Activated CD4-positive, alpha-beta T cell treated with anti-CD3 and anti-CD28 coated beads, Interleukin-2, amount 50 U/mL, for 16 hours (primary cell): Measurements from ENCODE around the gene KIF18B.
"Not testable (repeated sequence)": the region's sequence is repeated elsewhere in the genome, so short reads cannot be mapped to it uniquely, and the experiment has no call there.

Source experiments
- DNase-seq: peaks from one replicate; pipeline ENCODE4 v3.0.0-alpha.2; 2020

KIF18B gene

DNA sequence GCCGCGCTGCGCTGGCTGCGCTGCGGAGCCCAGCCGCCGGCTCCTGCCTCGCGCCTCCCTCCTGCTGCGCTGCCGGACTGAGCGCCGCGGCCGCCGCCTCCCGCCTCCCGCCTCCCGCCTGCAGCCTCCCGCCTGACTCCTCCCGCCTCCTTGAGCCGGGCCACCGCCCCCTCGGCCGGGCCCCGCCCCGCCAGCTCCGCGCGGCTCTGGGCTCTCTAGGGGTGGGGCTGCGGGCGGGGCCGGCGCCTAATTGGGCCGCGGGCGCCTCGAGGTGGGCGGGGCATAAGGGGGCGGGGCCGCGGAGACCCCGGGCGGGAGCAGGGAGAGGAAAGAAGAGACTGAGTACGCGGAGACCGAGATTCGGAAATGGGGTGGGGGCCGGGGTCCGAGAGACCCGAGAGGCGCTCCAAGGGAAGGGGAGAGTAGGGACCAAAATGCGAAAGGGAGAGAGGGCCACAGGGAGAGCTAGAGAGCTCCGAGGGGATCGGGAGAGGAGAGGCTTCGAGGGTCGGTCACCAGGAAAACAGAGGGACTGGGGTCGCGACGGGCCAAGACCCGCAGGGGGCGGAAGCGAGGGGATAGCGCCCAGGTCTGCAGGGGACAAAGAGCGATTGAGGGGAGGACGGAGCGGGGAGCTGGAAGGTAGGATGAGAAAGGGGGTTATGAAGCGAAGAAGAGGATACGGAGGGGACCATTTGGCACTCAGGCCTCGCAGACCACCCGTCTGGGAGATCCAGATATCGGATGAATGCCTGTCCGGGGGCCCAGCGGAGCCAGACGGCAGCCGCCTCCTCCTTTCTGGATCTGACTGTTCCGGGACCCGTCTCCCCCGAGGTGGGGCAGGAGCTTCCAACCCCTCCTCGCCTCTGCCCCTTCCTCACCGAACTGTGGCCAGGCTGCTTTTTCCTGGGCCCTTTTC lies 20.9 kb upstream of the KIF18B start, which contains the start of gene C1QL1:
Gene C1QL1, minus strand, starts transcription at position 79 of the 919 bp plus-strand sequence. CDS start 255 bp downstream, outside the sequence.
- peak; percentile 90 for DNase-seq

DNA sequence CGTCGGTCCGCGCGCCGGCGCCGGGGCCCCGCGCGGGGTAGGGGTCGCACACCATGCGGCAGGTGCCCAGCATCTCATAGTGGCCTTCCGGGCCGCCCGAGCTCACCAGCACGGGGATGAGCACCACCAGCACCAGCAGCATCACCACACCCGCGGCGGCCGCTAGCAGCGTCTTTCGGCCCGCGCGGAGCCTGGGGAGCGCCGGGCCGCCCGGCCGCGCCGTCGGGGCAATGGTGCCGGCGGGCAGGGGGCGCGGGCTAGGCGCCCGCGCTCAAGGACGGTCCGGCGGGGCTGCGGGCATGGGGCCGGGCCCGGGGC lies 20.3 kb upstream of the KIF18B start:
- no peak for DNase-seq

DNA sequence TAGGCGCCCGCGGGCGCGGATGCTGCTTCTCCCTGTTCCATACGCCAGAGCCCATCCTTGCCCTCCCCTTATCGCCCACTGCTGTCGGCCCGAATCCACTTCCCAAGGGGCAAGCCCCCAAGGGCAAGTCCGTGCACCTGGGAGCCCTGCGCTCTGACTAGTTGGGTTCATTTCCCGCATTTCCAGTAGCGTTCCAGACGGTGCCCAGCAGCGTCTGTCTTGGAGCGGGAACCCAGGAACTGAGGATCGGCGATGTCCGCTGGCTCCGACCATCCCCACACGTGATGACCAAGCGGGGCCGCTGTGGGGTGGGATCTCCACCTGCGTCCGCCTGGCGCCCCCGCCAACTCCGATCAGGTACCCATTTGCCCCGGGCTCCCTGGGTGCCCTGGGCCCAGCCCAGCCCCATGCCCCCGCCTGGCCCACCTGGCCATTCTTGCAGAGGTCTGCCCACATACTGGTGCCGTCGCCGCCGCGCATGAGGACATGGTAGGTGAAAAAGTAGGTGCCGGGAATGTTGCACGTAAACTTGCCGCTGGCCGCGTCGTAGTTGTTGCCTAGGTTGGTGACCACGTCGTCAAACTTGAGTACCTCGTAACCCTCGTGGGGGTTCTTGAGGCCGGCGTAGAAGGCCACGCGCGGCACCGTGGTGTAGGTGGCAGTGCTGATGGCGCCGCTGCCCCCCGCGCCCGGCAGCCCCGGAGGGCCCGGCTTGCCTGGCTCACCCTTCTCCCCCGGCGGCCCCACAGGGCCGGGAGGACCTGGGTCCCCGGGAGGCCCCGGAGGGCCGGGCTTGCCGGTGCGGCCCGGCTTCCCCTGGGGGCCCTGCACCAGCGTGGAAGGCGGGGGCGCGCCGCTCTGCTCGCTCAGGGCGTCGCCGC lies 19.7 kb upstream of the KIF18B start:
- DNase-seq: no peak

DNA sequence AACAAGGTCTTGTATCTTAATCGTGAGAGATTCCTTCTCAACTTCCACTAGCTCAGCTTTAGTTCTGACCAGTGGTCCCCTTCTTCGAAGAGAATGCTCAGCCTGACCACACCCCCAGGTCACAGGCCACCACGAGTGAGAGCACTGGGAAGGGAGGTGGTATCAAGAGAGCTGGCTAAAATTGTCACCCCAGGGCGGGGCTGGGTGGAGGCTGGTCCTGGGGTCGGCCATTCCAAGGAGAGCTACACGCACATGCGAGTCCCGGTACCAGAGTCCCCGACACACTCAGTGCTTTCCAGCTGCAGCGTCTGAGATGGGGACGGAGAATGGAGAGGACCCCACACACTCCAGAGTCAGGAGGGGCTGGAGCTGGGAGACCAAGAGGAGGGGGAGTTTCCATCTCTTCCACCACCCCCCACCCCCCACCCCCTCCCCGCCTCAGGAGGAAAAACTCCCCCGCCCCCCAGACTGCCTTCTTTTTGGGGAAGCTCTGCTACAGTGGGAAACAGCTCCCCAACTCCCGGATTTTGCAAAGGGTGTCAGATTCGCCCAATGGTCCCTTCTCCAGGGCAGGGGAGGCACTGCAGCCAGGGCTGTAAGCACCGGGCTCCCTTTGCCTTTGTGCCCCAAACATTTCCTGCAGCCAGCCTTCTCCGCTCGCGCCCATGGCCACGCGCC lies 18.9 kb upstream of the KIF18B start:
- no peak for DNase-seq

DNA sequence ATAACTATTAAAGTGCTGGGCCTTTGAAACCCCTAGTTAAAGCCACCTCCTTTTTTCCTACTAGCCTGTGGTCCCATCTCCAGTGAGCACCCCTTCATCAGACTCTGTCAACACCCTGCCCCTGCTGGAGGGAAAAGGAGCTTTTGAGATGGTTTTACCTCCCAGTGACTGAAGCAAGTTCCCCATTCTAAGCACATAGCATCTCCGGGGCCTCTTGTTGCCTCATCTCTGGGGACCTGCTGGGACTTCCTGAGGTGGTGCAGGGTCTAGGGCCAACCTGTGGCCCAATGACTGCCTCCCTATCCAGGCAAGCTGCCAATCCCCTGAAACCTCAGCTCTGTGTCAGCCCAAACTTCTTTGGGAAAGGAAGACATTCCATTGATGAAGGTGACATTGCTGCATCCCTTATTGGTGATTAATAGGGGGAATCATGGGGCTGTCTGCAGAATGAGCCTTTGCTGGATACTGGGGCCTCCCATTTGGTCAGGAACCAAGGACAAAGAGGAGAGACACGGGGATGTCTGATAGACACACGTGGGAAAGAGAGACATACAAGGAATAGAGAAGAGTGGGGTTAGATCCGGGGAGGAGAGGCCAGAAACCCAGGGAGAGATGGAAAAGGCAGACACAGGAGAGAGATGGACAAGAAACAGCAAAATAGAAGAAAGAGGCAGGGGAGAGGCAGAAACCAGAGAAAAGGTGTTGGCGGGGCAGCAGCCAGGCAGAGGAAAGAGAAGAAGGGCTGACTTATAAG lies 18.1 kb upstream of the KIF18B start:
- DNase-seq: no peak

DNA sequence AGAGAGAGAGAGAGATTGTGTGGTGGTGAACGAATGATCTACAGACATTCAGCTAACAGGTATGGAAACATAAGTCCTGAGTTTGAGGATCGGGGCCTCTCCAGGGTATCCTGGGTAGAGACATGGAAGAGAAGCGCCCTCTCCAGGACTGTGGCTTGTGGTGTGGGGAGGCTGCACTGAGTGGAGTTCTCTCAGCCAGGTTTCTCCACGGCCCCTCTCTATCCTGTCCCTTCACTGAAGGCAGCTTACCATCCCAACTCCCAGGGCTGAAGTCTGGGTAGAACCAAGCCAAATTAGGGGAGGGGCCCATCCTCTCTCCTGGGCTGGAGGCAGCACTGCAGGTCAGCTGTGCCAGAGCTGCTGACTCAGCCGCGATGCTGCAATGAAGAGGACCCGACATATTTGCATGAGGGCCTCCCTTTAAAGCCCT lies 14.4 kb upstream of the KIF18B start:
- no peak for DNase-seq

DNA sequence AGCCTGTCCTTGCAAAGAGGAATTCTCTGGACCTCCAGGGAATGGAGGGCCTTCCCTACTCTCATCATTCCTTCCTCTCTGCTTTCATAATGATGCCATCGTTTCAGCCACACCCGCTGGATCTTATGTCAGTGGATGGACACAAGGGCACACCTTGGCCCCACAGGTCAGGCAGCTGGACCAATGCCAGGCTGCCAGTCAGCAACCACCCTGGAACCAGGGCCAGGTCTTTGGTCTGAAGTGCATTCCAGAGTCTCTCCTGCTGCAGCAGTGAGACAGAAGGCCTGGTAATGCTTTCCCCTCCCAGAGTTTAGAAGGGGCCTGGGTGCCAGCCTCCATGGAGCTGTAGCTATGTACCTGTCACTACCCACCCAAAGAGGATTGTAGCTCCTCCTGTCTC lies 13.1 kb upstream of the KIF18B start:
- DNase-seq: no peak

DNA sequence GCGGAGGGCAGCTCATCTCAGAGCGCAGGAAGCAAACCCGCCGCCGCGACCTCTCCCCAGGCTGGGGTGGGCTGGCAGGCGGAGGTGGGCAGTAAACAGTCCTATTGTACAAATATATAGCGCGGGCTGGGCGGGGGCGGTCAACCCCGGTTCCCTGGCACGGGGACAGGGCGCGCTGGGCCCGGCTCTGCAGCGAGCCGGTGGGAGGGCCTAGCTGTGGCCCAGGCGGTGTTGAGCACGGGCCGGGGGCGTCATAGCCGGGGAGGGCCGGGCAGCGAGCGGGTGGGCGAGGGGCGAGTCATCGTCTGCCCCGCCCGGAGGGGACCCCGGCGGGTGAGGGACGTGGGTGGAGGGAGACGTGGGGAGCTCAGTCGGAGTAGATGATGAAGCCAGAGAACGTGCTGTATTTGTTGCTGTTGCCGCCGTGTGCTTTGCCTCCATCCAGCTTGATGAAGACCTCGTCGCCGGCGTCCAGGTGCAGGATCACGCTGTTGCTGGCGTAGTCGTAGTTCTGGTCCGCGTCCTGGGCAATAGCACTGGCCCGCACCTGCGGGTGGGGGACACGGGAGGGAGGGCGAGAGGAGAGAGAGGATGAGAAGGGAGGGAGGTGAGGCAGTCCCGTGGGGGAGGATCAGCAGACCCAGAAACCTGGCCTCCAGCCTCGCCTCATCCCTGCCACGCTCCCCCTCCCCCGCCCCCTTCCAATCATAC lies 12.4 kb upstream of the KIF18B start:
- no peak for DNase-seq

DNA sequence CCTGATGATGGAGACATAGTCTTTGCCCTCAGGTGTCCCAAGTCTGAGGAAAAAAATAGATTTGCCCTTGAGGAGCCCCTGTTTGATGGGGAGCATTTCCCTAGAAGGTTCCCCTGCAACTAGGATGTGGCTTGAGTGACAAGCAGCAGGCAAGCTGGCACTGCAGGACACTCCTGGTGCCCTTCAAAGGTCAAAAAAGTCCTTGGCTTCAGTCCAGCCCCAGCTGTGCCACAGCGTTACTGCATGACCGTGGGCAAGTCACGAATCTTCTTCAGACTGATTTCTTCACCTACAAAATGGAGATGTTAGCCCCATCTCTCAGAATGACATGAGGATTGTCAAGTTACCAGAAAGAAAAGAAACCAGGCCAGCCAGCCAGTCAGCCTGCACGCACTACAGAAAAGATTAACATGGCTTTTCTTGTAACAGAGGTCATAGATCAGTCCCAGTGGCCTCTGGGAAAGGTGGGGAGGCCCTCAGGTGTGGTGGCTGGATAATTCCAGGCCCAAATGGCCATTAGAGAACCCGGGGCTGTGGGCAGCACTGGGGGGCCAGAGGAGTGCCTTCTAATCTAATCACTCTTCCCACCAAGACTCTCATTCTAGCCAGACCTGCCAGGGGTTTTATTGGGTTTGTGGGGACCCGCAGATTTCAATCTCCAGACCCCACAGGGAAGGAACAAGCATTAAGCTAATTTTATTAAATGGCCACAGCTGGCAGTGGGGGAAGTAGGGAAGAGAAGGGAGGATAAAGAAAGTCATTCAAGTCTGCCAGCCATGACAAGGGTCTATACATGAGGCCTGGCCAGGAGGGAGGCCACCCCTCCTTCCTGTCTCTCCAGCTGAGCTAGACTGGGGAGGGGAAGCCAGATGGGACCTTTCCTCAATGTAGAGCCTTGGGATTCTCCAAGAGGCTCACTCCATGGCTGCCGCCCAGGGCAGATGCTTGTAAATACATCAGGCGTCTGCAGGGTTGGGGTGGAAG lies 9.7 kb upstream of the KIF18B start:
- no peak for DNase-seq

DNA sequence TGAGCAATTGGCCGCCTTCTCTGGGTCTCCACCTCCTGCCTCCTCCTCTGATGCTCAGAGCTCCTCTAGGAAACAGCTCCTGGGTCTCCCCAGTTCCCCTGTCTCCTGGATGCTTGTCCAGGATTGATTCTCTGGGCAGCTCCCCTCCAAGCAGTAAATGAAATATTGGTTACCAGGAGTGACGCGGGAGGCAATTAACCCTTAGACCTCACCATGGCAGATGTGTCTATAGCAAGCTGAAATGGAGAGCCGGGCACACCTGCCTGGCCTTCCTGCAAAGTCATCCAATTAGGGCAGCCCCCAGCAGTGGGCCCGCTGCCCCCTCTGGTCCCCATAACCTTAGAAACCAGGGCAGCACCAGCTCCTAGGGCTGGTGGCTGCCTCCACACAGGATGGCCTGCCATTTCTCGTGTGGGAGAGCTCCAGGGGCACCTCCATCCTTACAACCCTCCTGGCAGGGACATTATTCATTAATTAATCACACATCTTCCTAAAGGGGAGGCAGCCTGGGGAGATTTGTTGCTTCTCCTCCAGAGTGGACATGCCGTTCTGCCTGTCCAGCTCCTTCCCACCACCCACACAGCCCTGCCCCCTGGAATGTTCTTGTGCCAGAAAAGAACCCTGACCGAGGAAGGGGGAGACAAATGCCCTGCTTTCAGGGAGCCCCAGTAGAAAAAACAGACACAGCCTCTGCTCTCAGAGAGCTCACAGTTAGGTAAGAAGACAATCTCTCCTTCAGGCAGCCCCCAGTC lies 8.3 kb upstream of the KIF18B start:
- DNase-seq: no peak

DNA sequence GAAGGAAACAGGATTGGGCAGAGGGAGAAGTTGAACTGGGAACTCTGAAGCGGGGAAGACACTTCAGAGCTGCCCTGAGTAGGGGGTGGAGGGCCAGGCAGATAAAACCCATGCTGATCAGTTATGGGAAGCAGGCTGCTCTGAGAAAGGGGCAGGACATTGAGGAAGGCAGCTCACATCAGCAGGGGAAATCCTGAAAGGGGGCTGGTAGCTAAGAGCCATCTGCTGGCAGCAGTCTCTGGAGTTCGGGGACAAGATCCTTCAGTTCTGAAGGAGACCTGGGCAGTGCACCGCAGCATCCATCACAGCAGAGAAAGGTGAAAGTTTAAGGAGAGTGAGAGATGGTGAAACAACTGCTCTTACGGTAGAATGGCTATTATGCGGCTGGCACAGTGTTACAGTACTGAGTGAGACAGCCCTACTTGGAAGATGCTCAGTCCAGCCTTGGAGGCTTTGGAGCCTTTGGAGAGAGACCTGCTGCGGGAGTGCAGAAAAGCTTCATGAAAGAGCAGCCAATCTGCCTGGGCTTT lies 5.4 kb upstream of the KIF18B start:
- DNase-seq: no peak

DNA sequence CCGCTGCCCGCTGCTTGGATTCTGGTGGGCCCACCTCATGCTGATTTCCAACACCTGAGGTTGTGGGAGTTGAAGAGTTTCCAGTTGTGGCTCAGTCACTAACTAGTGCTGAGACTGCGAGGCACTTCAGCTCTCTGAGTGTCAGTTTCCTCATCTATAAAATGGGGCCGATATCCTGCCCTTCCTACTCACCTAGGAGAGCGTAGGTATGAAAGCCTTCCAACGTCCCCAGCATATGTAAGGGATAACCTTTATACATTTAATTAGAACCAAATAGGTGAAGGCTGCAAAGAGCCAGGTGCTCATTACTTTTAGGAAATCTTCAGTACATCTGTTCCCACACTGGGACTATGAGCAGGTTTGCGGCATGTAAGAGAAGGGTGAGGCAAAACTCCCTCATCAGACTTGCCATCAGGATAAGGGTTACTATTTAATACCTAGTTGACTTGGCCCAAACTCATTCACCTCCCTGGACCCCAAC lies 782 bp upstream of the KIF18B start:
- no peak for DNase-seq

DNA sequence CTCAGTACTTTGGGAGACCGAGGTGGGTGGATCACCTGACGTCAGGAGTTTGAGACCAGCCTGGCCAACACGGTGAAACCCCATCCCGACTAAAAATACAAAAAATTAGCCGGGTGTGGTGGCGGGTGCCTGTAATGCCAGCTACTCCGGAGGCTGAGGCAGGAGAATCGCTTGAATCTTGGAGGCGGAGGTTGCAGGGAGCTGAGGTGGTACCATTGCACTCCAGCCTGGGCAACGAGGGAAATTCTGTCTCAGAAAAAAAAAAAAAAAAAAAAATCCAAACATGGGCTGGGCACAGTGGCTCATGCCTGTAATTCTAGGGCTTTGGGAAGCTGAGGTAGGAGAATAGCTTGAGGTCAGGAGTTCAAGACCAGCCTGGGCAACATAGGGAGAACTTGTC lies 1.9 kb downstream of the KIF18B start:
- not testable (repeated sequence) for DNase-seq

DNA sequence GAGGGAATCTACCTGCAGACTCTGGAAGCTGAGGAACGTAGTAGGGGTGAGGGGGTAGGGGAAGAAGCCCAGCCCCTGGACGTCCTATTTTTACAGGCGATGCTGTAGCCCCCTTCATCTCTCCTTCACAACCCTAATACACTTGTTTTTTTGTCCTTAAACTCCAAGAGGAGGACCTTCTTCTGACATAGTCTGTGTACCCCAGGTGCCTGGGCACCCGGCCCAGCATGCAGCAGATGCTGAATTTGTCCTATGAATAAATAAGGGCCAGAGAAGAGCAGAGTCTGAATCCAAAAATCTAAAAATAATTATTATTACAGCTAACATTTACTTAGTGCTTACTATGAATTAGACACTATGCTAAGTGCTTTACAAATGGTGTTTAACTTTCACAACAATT lies 5.1 kb downstream of the KIF18B start:
- DNase-seq: no peak

DNA sequence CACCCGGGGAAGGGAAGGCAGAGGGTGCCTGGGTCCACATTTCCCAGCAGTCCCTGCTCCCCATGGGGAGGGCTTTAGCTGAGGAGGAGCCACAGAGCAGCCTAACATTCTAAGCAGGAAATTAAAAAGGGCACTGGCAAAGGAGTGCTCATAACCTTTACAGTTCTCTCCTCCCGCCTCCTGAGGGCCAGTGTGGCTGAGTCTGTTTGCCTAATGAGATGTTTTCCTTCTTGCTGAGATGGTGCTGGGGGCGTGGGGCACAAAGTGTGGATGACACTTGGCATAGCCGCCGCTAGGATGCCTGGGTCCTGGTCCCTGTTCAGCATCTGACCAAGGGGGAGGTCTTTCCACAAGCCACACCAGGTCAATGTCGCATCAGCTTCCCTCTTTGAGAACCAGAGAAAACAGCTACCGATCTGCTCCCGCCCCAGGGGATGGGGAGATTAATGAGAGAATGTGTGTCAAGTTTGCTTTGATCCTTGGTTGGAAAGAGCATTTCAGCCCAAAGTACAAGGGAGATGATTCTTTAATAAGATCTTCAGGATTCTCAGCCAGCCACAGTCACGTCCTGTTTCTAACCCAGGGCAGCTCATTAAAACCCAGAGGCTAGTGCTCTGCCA lies 5.8 kb downstream of the KIF18B start:
- DNase-seq: no peak

DNA sequence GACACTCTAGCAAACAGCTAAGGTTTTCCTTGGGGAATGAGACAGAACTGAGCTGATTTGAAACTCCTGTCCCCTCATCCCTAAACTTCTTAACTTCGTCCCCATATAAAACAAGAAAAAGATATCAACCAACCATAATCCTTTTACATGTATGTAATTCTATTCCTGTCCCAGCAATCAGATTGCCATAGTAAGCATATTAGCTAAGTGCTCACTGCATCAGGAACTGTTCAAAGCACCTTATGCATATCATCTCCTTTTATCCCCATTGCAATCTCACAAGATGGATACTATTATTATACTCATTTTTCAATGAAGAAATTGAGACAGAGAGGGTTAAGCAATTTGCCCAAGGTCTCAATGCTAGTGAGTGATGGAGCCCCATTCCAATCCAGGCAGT lies 6.8 kb downstream of the KIF18B start:
- DNase-seq: no peak

DNA sequence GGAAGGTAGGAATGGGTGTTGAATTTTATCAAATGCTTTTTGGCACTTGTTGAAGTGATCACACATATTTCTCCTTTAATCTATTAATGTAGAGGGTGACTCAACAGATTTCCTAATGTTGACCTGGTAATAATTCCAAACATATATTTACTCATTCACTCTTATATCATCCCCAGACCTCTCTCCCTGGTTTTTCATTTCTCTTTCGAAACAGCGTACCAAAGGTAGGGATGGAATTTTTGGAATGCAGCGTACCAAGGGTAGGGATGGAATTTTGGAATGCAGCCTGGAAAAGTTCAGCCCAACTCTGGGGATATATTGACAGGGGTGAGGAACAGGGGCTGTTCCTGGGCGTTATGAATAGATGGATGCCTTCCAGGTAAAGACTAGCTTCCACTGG lies 7.3 kb downstream of the KIF18B start:
- DNase-seq: no peak

DNA sequence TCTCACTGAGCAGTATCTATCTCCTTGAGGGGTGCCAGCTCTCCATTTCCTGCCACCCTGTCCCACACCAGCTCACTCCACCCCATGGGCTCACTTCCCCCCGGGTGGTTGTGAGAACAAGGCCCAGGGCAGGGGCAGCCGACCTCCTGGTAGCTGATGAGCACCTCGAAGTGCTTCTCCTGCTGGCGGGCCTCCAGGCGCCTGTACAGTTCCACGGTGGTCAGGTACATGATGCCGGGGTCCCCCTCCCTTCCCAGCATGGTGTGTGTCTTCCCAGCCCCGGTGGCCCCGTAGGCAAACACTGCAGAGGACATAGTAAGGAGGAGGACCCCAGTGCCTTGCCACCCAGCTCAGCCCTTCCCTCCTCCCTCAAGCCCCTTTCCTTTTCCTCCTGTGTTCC lies 12.5 kb downstream of the KIF18B start:
- no peak for DNase-seq

DNA sequence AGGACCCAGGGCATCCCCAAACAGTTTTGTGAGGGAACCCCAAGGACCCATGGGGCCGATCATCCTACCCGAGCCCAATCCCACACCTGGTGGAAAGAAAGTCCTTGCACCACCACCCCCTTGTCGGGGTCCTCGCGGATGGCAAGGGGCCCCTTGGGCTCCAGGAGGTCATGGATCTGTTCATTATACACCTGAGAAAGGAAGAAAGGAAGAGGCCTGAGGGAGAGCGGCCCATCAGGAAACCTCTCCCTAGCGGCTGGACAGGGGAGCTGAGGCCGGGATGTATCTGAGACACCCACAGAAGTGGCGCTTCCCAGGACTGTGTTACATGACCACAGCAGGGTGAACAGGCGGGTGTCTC lies 12.8 kb downstream of the KIF18B start:
- no peak for DNase-seq
